Measurements from ENCODE around the gene HSPE1.

The HSPE1 gene

GRCh38 chr2:197486175-197486574, 14.0 kb upstream of the HSPE1 start:
- no peak for TF ChIP-seq CTCF (IDR thresholded peaks at IDR 0.05; ENCODE audit: extremely low read depth, missing control alignments)
- no peak for DNase-seq (ENCODE audit: low spot score)

GRCh38 chr2:197487385-197487784, 12.8 kb upstream of the HSPE1 start:
- TF ChIP-seq CTCF (IDR thresholded peaks at IDR 0.05; ENCODE audit: extremely low read depth, missing control alignments) = no peak
- DNase-seq (ENCODE audit: low spot score) = no peak

- no peak for DNase-seq (ENCODE audit: low spot score)
- no peak for TF ChIP-seq CTCF (IDR thresholded peaks at IDR 0.05; ENCODE audit: extremely low read depth, missing control alignments)
Measured at GRCh38 chr2:197495433-197496134, 4.6 kb upstream of the HSPE1 start.

GRCh38 chr2:197496695-197497094, 3.5 kb upstream of the HSPE1 start:
- TF ChIP-seq CTCF (IDR thresholded peaks at IDR 0.05; ENCODE audit: extremely low read depth, missing control alignments) = no peak
- DNase-seq (ENCODE audit: low spot score) = no peak

GRCh38 chr2:197497326-197497725, 2.9 kb upstream of the HSPE1 start:
- TF ChIP-seq CTCF (IDR thresholded peaks at IDR 0.05; ENCODE audit: extremely low read depth, missing control alignments) = no peak
- no peak for DNase-seq (ENCODE audit: low spot score)

GRCh38 chr2:197498235-197498936, 1.8 kb upstream of the HSPE1 start:
- DNase-seq (ENCODE audit: low spot score) = no peak
- TF ChIP-seq CTCF (IDR thresholded peaks at IDR 0.05; ENCODE audit: extremely low read depth, missing control alignments) = no peak

- no peak for TF ChIP-seq CTCF (IDR thresholded peaks at IDR 0.05; ENCODE audit: extremely low read depth, missing control alignments)
- peak; percentile 59 for DNase-seq (ENCODE audit: low spot score)
Measured at GRCh38 chr2:197498937-197499593, 1.1 kb upstream of the HSPE1 start.
